T1000 (cell line): ENCODE measurements around the gene SCAF4.
"Not testable (repeated sequence)": the region's sequence is repeated elsewhere in the genome, so short reads cannot be mapped to it uniquely, and the experiment has no call there.

Source experiments
- DNase-seq: peaks from one replicate; lab custom pipeline; 2025; ENCODE audit warnings: mixed read lengths; lab: John Stamatoyannopoulos, UW

Gene SCAF4

DNA sequence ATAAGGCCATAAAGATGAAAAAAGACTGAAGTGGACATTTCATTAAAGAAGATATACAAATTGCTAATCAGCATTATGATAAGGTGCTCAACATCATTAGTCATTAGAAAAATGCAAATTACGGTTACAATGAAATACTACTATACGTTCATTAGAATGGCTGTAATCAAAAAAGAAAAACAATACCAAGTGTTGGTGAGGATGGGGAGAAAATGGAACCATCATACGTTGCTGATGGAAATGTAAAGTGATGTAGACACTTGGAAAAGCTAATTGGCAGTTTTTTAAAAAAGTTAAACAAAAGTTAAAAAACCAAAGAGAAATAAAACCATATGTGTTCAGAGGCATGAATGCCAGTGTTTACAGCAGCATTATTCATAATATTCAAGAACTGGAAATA lies 81.0 kb downstream of the SCAF4 start:
- DNase-seq = no peak

GRCh38 chr21:31647650-31648049 lies 84.3 kb downstream of the SCAF4 start:
- no peak for DNase-seq

DNA sequence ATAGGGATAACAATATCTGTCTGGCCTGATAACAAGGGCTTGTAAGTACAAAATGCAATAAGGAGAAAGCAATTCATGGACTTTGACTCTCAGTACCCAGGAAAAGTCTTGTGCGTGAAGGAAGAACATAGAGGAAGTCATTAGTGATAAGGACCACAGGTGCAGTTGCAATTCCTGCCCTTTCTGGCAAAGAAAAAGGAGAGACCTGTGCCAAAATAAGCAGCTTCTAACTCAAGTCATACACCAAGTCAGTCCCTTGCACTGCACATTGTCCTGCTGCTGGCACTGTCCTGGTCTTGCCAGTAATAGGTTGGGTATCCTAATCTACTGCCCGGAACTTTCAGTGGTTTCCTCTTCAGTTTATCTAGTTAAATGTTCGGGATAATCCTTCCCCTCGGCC lies 87.3 kb downstream of the SCAF4 start:
- DNase-seq = no peak

- no peak for DNase-seq
These were observed 90.4 kb downstream of the SCAF4 start for GRCh38 chr21:31641416-31641922.

- no peak for DNase-seq
These were observed 95.0 kb downstream of the SCAF4 start for GRCh38 chr21:31636874-31637273.

- DNase-seq = no peak
These were observed 96.9 kb downstream of the SCAF4 start for GRCh38 chr21:31634993-31635392.

DNA sequence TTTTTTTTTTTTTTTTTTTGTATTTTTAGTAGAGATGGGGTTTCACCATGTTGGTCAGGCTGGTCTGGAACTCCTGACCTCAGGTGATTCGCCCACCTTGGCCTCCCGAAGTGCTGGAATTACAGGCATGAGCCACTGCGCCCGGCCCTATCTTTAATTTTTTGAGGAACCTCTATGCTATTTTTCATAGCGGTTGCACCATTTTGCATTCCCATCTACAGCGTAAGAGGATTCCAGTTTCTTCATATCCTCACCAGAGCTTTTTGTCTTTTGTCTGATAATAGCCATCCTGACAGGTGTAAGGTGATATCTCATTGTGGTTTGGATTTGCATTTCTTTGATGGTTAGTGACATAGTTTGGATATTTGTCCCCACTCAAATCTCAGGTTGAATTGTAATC lies 100.0 kb downstream of the SCAF4 start:
- DNase-seq = not testable (repeated sequence)

DNA sequence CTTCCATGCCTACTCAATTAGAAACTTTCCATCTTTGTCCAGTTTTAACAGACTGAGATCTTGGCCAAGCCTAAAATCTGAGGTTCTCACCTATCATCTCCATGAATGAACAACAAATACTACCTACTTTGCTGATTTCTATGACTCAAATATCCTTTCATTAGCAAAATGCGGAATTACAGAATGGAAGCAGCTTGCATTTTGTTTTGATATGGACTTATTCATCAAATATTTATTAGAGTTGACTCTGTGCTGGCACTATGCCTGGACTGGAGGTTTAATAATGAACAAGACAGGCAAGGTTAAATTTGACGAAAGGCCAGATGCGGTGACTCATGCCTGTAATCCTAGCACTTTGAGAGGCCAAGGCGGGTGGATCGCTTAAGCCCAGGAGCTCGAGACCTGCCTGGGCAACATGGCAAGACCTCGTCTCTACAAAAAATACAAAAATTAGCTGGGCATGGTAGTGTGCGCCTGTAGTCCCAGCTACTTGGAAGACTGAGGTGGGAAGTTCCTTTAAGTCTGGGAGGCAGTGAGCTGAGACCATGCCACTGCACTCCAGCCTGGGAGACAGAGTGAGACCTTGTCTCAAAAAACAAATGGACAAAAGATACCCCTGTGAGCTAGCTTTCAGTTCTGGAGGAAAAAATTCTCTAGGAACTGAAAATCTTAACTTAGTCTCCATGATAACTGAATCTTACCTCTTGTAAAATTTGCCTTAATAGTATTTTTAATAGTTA lies 101.8 kb downstream of the SCAF4 start:
- peak; percentile 82 for DNase-seq

- DNase-seq = no peak
These were observed 106.9 kb downstream of the SCAF4 start for GRCh38 chr21:31624961-31625491.

DNA sequence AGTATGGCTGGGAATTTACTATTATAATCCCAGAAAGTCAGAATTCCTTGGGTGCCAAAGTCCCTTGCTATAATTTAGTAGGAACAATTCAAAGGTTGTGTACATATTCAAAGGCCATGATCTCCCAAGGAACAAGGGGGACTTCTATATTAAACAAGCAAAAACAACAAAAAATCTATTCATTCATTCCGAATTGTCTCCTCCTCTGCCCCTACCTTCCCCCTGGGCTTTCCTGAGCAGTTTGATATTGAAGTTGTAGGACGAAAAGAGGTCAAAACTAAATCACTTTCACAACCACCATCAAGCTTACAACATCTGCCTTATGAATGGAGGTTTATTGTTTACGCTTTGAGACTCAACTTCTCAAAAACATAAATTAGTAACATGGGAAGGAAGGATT lies 107.7 kb downstream of the SCAF4 start:
- no peak for DNase-seq

DNA sequence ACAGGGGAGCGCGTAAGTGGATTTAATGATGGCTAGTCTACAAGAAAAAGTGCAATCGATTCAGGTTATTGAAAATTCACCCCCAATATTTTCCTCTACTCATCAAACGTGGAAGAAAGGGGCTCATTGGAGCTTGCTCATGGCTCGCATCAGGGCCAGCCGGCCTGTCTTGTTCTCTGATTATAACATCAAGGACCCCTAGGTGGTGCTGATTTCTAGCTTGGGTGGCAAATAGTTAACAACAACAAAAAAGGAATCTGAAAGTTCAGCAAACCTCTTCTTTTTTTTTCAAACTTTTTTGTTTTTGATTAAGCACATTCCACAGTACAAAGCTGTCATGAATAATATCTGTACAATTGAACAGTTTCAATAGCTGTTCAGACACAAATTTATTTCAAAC lies 108.3 kb downstream of the SCAF4 start:
- DNase-seq = no peak

DNA sequence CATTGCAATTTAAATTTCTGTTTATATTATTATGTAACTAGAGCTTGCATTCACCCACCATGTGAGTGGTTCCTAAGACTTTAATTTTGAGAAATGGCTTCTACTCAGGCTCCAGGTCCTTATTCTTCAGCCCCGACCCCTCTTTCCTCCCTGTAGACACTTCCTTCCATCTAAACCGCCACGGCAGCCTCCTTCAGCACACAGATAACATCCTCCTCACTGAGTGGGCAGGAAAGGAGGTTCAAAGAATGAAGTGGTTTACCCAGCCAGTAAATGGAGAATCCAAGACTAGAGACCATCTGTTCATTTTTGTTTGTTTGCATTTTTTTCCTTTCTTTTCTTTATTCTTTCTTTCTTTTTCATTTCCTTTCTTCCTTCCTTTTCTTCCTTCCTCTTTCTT lies 109.5 kb downstream of the SCAF4 start:
- DNase-seq = no peak
